GM23338 (cell line): ENCODE measurements around the gene CIPC.

Source experiments
- CREB1 ChIP-seq: fragments of 250-450 bp; sonication (Bioruptor Pico); IDR thresholded peaks from 2 replicates; pipeline ENCODE4 v1.5.0; 2020; ENCODE audit warnings: low read depth, mild to moderate bottlenecking, moderate library complexity
- CTCF ChIP-seq, 2 experiments: fragments of 200-600 bp in 1 of 2; sonication (generic) in 1 of 2; conservative IDR thresholded peaks; 2 replicates each; pipeline versions ENCODE4 v1.5.1 to v1.6.1; 2016 to 2017; ENCODE audit warnings: antibody characterized with exemption in 2 of 2, low read depth in 2 of 2, mild to moderate bottlenecking in 2 of 2, moderate library complexity in 1 of 2
- ETS1 ChIP-seq: IDR thresholded peaks from 2 replicates; pipeline ENCODE4 v1.6.1; 2016; ENCODE audit warnings: antibody characterized with exemption
- EZH2 ChIP-seq: fragments of 200-600 bp; sonication (generic); IDR thresholded peaks from one replicate; pipeline ENCODE4 v1.8.0; 2017; ENCODE audit warnings: antibody characterized with exemption, mild to moderate bottlenecking, low read depth; ENCODE audit not compliant: unreplicated experiment
- EZH2phosphoT487 ChIP-seq: fragments of 200-600 bp; sonication (generic); IDR thresholded peaks from one replicate; pipeline ENCODE4 v1.8.1; 2018; ENCODE audit warnings: antibody characterized with exemption; ENCODE audit not compliant: unreplicated experiment
- JUNB ChIP-seq: IDR thresholded peaks from one replicate; pipeline ENCODE4 v1.6.1; 2016; ENCODE audit warnings: antibody characterized with exemption; ENCODE audit not compliant: unreplicated experiment
- NANOG ChIP-seq: IDR thresholded peaks from 2 replicates; pipeline ENCODE4 v1.6.1; 2016; ENCODE audit warnings: antibody characterized with exemption, borderline replicate concordance
- POLR2AphosphoS5 ChIP-seq: IDR thresholded peaks from 2 replicates; pipeline ENCODE4 v1.6.1; 2016; ENCODE audit warnings: antibody characterized with exemption, low read depth
- REST ChIP-seq: IDR thresholded peaks from one replicate; pipeline ENCODE4 v1.6.1; 2018; ENCODE audit warnings: antibody characterized with exemption; ENCODE audit not compliant: unreplicated experiment
- STAT1 ChIP-seq: IDR thresholded peaks from one replicate; pipeline ENCODE4 v1.6.1; 2016; ENCODE audit warnings: antibody characterized with exemption; ENCODE audit not compliant: unreplicated experiment
- ZNF331 ChIP-seq: fragments of 250-450 bp; sonication (Bioruptor Pico); IDR thresholded peaks from 2 replicates; pipeline ENCODE4 v1.5.0; 2020; ENCODE audit warnings: low read depth, mild to moderate bottlenecking, moderate library complexity
- ZNF462 ChIP-seq: fragments of 250-450 bp; sonication (Bioruptor Pico); IDR thresholded peaks from 2 replicates; pipeline ENCODE4 v1.5.0; 2020; ENCODE audit warnings: mild to moderate bottlenecking, moderate library complexity

GRCh38 chr14:77103475-77103874 is 5.4 kb downstream of the CIPC start:
- no peak for TF ChIP-seq POLR2AphosphoS5
- TF ChIP-seq CTCF (conservative IDR thresholded peaks at IDR 0.05; ENCODE audit: low read depth in 2 of 2): no peak
- no peak for TF ChIP-seq EZH2
- TF ChIP-seq ZNF331 (CRISPR knock-in tag): no peak
- TF ChIP-seq REST: no peak
- TF ChIP-seq ETS1: no peak
- no peak for TF ChIP-seq EZH2phosphoT487
- no peak for TF ChIP-seq CREB1 (CRISPR knock-in tag)
- no peak for TF ChIP-seq JUNB
- no peak for TF ChIP-seq STAT1
- no peak for TF ChIP-seq NANOG
- TF ChIP-seq ZNF462: no peak
